ENCODE data around the gene RNASE2.
"Not testable (repeated sequence)": the region's sequence is repeated elsewhere in the genome, so short reads cannot be mapped to it uniquely, and the experiment has no call there.

Gene RNASE2

GRCh38 chr14:20982646-20983369, 27.5 kb downstream of the RNASE2 start:
- DNase-seq: no peak

- not testable (repeated sequence) for DNase-seq
Observed at GRCh38 chr14:20985650-20986049, 30.4 kb downstream of the RNASE2 start.

GRCh38 chr14:20986811-20987210, 31.5 kb downstream of the RNASE2 start:
- no peak for DNase-seq

GRCh38 chr14:20988717-20989470, 33.6 kb downstream of the RNASE2 start:
- DNase-seq: no peak

GRCh38 chr14:20989471-20989786, 34.1 kb downstream of the RNASE2 start:
- DNase-seq: no peak

- DNase-seq: peak; percentile 88
Observed at GRCh38 chr14:20989787-20990600, 34.7 kb downstream of the RNASE2 start, which contains the start of gene METTL17. TSS of gene METTL17 (plus strand) at chr14:20989980. CDS start at chr14:20990003, 23 bp downstream.

- DNase-seq: no peak
Observed at GRCh38 chr14:20996521-20996920, 41.2 kb downstream of the RNASE2 start.

- DNase-seq: no peak
Observed at GRCh38 chr14:20997115-20997514, 41.8 kb downstream of the RNASE2 start.

- DNase-seq: no peak
Observed at GRCh38 chr14:20997564-20997963, 42.3 kb downstream of the RNASE2 start.

- no peak for DNase-seq
Observed at GRCh38 chr14:20998139-20998538, 42.9 kb downstream of the RNASE2 start.

- DNase-seq: no peak
Observed at GRCh38 chr14:20998674-20999366, 43.5 kb downstream of the RNASE2 start, which contains the start of gene SLC39A2. TSS of gene SLC39A2 (plus strand) at chr14:20999293. CDS start at chr14:20999447, 154 bp downstream.

GRCh38 chr14:20999591-20999990, 44.3 kb downstream of the RNASE2 start:
- no peak for DNase-seq

GRCh38 chr14:21001218-21001617, 45.9 kb downstream of the RNASE2 start:
- DNase-seq: no peak

GRCh38 chr14:21003788-21004346, 48.6 kb downstream of the RNASE2 start:
- DNase-seq: no peak

All from activated naive CD4-positive, alpha-beta T cell treated with Interleukin-2 at 50 U/mL for 16 hours (primary cell).